AG04450 (cell line): ENCODE measurements around the gene PPP1R1B. TPM values are rescaled to one million over a fixed set of nuclear protein-coding genes. Genes with fewer than 3 reads are reported as not detected.

Source experiments
- CTCF ChIA-PET: fragments of 300-600, 350-600 bp; formaldehyde crosslinking; extraction: SDS; loops from one replicate; lab custom pipeline; 2022; ENCODE audit warnings: antibody characterized with exemption, inconsistent platforms; lab: Charles Lee
- POLR2A ChIA-PET: fragments of 350-600 bp; formaldehyde crosslinking; extraction: SDS; loops from one replicate; lab custom pipeline; 2021; ENCODE audit warnings: antibody characterized with exemption, inconsistent platforms; lab: Yijun Ruan, JAX
- DNase-seq: peaks from one replicate; pipeline ENCODE4 v3.0.0-alpha.2; 2011; ENCODE audit warnings: low read depth, low spot score
- H3K27ac ChIP-seq: one replicate; pipeline ENCODE4 v1.5.1; 2012; ENCODE audit warnings: low read depth, low read length, control low read depth
- H3K27me3 ChIP-seq: one replicate; pipeline ENCODE4 v1.6.0; 2012; ENCODE audit warnings: low read length; ENCODE audit not compliant: control insufficient read depth, insufficient read depth
- H3K4me3 ChIP-seq: 2 replicates; pipeline ENCODE4 v1.5.1; 2011; ENCODE audit warnings: mild to moderate bottlenecking, low read depth, low read length, control low read depth
- H3K9me3 ChIP-seq: 2 replicates; pipeline ENCODE4 v1.5.1; 2012; ENCODE audit warnings: low read length; ENCODE audit not compliant: control insufficient read depth, insufficient read depth
- polyA plus RNA-seq: library from polyadenylated mRNA; depleted of rRNA; stranded (reverse); fragments of >200 nt; gene quantifications from 2 replicates; pipeline ENCODE4 v1.2.3, GENCODE V29; 2011
- TF ChIP-seq, protein P1 (sequence below): IDR thresholded peaks from 2 replicates; pipeline ENCODE4 v1.5.1; 2011; ENCODE audit warnings: low read depth, low read length, control low read depth, inconsistent platforms

The PPP1R1B gene
- polyA plus RNA-seq, 1 experiment = not detected

DNA sequence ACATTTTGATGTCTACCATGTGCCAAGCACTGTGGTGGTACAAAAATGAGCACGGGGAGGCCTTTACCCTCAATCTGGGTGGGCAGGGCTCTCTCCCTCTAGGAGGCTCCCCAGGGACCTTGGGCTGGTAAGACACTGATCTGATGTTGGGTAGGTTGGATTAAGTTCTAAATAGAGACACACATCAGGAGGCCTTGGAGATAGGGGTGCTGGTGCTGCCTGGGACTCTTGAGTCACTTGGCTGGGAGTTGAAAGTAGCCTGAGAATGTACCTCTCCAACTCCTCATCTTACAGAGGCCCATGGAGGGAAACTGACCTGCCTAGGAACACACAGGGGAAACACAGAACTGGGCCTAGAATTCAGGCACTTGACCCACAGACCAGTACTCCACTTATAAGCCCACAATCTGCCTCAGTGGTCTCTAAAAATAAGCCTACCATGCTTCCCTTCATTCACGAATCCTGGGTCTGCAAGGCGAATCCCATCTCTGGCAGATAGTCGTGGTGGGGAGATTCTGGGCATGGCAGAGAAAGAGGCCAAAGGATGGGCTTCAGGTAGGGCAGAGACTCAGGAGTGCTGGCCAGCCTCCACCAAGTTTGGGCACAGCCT is 17.2 kb upstream of the PPP1R1B start:
- H3K4me3 ChIP-seq = no peak overlapping the region
- POLR2A ChIA-PET = no interaction called here
- peaks cover 64% of the 10 kb centered on the region for H3K27me3 ChIP-seq
- TF ChIP-seq, protein P1, sequence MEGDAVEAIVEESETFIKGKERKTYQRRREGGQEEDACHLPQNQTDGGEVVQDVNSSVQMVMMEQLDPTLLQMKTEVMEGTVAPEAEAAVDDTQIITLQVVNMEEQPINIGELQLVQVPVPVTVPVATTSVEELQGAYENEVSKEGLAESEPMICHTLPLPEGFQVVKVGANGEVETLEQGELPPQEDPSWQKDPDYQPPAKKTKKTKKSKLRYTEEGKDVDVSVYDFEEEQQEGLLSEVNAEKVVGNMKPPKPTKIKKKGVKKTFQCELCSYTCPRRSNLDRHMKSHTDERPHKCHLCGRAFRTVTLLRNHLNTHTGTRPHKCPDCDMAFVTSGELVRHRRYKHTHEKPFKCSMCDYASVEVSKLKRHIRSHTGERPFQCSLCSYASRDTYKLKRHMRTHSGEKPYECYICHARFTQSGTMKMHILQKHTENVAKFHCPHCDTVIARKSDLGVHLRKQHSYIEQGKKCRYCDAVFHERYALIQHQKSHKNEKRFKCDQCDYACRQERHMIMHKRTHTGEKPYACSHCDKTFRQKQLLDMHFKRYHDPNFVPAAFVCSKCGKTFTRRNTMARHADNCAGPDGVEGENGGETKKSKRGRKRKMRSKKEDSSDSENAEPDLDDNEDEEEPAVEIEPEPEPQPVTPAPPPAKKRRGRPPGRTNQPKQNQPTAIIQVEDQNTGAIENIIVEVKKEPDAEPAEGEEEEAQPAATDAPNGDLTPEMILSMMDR = no peak
- CTCF ChIA-PET = no interaction called here
- no peaks in the 10 kb centered on the region; the same call in 1 of the 2 replicates for H3K9me3 ChIP-seq
- no peak for DNase-seq
- H3K27ac ChIP-seq = no peak overlapping the region

DNA sequence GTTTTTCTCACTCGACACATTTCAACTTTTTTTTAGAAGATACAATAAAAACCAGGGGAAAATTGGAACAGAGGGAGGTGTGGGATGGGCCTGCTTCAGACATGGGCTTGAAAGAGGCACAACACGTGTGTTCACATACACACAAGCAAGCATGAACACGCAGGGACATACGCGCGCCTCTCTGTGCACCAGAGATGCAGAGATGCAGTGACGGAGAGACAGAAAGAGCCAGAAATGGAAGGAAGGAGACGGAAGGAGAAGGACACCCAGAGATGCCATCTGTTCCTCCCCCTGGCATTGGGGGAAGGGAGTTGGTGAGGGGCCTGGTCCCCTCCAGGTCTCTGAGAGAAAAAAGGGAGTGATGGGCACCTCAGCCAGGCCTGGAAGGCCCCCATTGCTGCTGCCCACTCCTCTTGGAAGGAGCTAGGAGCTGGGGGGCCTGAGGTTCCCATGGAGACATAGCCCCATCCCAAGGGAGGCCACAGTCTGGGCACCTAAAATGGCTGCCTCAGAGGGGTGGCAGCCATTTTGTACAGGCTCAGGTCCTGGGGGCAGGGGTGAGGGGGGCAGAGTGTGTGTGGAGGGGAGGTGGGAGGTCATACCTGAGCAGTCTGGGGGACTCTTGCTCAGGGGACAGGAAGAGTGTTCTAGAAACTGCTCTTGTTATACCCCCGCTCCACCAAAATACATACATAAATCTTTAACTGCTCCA is 15.2 kb upstream of the PPP1R1B start:
- ChIA-PET POLR2A (no interaction called here), CTCF (interaction anchor here (2.5 kb wide), 1 partner anchor 10 kb away, joined by 11 read pairs; no protein-coding TSS in a partner anchor)
- TF ChIP-seq, protein P1 = no peak
- H3K27ac ChIP-seq = no peak overlapping the region
- no peaks in the 10 kb centered on the region; the same call in 1 of the 2 replicates for H3K9me3 ChIP-seq
- H3K27me3 ChIP-seq = peaks cover 61% of the 10 kb centered on the region
- no peak for DNase-seq
- H3K4me3 ChIP-seq = no peak overlapping the region

DNA sequence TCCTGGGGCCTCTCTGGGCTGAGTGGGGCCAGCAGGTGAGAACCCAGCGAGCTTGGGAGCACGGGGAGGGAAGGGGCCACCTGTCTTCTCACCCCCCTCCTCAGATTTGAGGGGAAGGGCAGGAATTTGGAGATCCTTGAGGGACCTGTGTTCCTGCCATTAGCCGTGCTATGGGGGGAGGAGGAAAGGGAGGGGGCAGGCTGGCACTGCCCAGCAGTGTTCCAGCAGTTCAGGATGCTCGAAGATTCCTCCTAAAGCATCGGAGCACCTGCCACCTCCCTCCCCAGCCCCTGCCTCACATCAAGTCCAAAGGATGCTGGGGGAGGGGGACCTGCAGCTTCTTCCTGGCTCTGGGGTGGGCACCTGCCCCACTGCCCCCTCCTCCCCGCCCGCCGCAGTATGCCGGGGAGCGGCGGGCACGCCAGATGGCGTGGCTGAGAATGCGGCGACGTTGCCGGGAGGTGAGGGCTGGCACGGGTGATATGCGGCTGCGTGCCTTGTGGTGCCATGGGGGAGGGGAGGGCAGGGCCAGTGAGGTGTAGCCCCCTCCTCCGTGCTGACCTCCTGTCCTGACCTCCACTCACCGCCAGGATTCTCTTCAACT is 14.4 kb upstream of the PPP1R1B start:
- peaks cover 59% of the 10 kb centered on the region for H3K27me3 ChIP-seq
- H3K27ac ChIP-seq = no peak overlapping the region

DNA sequence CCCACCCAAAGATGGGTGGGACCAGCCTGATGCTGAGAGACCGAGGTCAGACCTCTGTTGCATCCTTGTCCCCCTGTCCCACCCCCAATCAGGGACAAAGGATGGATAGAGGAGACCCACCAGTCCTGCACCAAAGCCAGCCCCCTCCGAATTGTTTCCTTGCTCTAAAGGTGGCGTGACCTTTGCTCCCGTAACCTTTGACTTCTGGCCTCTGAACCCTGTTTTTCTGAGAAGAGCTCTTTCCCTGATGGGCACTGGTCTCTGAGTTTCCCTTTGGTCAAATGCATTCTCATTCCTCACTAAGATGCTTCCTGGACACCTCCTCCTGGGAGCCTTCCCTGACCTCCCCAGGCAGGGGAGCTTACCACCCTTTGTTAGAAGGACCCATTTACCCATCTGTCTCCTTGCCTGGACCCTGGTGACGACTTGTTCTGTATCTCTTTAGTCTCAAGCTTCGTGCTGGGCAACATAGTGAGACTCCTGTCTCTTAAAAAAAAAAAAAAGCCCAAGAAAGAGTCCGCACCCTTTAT is 13.8 kb upstream of the PPP1R1B start:
- peaks cover 53% of the 10 kb centered on the region for H3K27me3 ChIP-seq
- no peak overlapping the region for H3K4me3 ChIP-seq
- ChIA-PET POLR2A (no interaction called here), CTCF (interaction anchor here (2.5 kb wide), 1 partner anchor 9 kb away, joined by 11 read pairs; no protein-coding TSS in a partner anchor)
- H3K27ac ChIP-seq = no peak overlapping the region
- no peaks in the 10 kb centered on the region; the same call in 1 of the 2 replicates for H3K9me3 ChIP-seq
- TF ChIP-seq, protein P1 = no peak
- no peak for DNase-seq

More for the DNA sequence above, 14.4 kb upstream of the PPP1R1B start:
- no peak for DNase-seq
- TF ChIP-seq, protein P1 = no peak
- ChIA-PET POLR2A (no interaction called here), CTCF (interaction anchor here (2.5 kb wide), 1 partner anchor 9 kb away, joined by 11 read pairs; no protein-coding TSS in a partner anchor)
- Histone ChIP-seq H3K4me3 (no peak overlapping the region), H3K9me3 (no peaks in the 10 kb centered on the region; the same call in 1 of the 2 replicates)
